NCI-H748 (cell line): ENCODE results near the gene HNF1B.
A peak's percentile ranks its signal among the peaks of the same experiment; 100 is the strongest.

ENCODE experiments used
- DNase-seq: peaks from one replicate; lab custom pipeline; 2025; ENCODE audit not compliant: unreplicated experiment; lab: John Stamatoyannopoulos, UW

The HNF1B gene

DNA sequence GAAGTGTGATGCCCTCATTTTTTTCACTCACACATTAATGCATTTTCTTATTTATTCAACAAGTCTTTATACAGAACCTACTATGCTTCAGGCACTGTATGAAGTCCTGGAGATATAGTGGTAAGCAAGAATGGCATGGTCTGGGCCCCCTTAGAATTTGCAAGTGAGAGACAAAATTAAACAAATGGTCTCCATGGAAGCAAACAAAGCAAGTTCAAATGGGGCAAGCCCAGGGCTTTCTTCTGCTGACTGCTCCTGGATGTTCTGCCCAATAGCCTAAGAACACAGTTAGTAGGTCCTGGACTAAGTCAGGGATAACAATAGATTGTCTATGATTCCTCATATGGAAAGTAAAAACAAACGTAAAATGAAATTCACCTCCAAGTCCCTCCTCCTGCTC, 70.3 kb downstream of the HNF1B start:
- DNase-seq: no peak

- DNase-seq: no peak
Measured at GRCh38 chr17:37673386-37673785, 71.5 kb downstream of the HNF1B start.

GRCh38 chr17:37672548-37673078, 72.2 kb downstream of the HNF1B start:
- DNase-seq: no peak

- DNase-seq: no peak
Measured at GRCh38 chr17:37671824-37672547, 72.9 kb downstream of the HNF1B start.

DNA sequence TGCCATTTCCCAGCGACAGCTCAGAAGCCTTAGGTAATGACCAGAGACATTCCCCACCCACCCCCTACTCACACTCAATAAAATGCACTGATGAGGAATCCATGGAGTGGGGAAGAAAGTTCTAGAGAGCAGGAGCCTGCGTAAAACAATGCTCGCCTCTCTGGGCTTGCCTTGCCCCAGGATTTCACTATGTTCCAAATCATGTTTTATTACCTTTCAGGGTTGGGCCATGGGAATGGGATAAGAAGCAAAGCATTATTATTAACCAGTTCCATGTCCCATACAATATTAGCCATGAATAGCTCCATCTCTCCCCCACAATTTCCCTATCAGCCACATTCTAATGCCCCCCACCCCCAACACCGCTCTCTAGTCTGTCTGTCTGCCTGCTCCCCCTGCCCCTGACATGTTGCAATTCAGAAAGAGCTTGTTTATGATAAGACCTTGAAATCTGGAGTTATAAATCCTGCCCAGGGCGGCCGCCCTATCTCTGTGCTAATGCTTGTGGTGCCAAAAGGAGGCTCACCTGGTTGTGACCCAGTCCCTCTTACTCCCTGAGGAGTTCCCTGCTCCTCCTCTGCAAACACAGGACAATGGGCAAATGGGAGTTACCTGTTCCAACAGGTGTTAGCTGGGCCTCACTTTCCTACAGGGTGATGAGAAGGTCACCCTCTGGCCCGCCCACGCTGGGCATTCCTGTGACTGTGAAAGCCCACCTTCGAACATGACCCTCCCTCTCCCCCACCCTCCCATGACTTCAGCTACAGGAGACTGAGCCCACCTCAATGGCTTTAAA, 73.6 kb downstream of the HNF1B start:
- no peak for DNase-seq

DNA sequence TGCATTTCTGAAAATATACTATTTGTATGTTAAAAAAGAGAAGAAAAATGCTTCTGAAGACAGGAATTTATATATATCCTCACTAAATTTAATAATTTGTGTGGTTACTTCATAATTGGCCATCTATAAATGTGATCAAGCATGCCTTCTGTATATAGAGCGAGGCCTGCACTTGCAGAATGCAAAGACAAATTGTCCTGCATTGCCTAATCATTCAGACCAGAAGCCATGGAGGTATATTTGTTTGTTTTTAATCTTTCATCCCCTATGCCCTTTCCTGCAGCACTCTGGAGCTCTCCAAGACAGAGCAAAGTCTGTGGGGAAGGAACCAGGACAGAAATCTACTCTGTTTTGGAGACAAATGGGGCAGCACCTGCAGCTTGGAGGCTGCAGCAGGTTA, 77.8 kb downstream of the HNF1B start:
- no peak for DNase-seq

GRCh38 chr17:37664214-37664613, 80.6 kb downstream of the HNF1B start:
- DNase-seq: no peak

GRCh38 chr17:37662353-37662752, 82.5 kb downstream of the HNF1B start:
- DNase-seq: no peak

DNA sequence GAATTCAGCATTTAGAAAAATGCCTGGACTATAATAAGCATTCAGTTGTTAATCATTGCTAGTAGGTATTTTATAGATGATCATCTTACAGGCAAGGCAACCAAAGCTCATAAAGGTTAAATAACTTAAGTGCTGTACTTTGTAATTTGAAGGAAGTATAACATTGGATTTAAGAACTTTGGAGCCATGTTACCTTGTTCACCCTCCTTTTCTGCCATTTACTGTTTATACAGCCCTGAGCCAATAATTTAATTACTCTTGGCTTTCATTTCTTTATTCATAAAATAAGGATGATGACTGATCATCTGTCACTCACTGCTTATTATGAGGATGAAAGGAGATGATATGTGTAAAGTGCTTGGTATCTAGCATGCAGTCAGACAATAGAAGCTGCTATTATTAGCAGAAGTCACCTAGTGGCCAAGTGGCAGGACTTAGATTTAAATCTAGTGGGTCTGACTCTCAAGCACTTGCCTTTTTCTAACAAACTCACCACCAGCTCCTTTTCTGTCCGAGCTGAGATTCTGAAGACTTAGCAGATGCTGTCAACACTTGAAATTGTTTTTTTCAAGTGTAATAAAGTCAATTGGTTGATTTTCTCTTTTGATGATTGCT, 83.4 kb downstream of the HNF1B start:
- peak; percentile 8 for DNase-seq

GRCh38 chr17:37659925-37660324, 84.9 kb downstream of the HNF1B start:
- DNase-seq: no peak

GRCh38 chr17:37657202-37657601, 87.7 kb downstream of the HNF1B start:
- no peak for DNase-seq

- DNase-seq: no peak
Measured at GRCh38 chr17:37651849-37652248, 93.0 kb downstream of the HNF1B start.

- peak; percentile 53 for DNase-seq
Measured at GRCh38 chr17:37650419-37651003, 94.3 kb downstream of the HNF1B start.

GRCh38 chr17:37648555-37648954, 96.3 kb downstream of the HNF1B start:
- no peak for DNase-seq

DNA sequence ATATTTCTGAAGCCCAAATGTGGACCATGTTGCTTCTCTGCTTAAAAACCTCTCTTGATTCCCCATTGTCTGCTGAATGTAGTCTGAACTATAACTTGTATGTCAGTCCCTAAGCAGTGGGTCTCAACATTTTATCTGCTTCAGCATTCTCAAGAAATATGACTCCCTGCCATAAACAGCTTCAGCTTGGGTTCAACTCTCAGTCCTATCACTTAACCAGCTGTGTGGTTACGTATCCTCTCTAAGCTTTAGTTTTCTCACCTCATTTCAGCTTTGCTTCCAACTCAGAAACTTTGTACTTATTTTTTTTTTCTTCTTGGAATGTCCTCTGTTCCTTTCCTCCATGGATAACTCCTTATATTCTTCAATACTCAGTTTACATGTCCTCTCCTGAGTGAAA, 97.0 kb downstream of the HNF1B start:
- no peak for DNase-seq

- DNase-seq: peak; percentile 22
Measured at GRCh38 chr17:37643869-37644268, 101.0 kb downstream of the HNF1B start.

GRCh38 chr17:37643118-37643766, 101.6 kb downstream of the HNF1B start, which contains the start of gene DDX52:
TSS of gene DDX52 (minus strand) at chr17:37643446. CDS start at chr17:37643420, 26 bp downstream.
- DNase-seq: peak; percentile 92

DNA sequence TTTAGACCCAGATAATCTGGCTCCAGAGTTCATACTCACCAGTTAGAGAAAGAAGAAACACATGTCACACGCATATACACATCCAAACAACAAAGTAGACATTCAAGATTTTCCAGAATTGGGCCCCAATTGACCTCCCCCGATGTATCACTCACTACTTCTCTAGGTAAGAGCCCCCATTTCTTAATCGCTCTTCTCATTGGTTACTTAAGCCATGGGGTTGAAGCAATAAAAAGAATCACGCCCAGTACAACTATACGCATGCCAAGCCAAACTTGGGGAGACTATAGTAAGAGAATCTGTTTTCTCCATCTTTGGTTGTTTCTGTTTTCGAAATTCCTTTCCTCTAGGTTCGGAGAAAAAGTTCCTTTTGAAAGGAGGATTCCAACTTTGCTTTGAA, 102.2 kb downstream of the HNF1B start:
- peak; percentile 48 for DNase-seq

DNA sequence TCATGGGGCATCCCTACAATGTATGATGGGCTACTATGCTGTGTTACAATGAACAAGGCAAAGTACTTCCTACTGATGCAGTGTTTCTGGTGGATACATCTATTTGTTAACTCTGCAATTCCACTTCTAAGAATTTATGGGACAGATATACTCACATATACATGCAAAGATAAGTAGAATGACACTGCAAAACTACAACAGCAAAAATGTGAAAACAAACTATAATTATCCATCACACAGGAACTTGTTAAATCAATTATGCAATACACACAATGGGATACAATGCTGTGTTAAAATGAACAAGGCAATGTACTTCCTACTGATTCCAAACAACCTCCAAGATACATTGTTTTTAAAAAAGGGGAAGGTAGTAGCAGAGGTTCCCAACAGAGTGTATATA, 104.8 kb downstream of the HNF1B start:
- DNase-seq: no peak

DNA sequence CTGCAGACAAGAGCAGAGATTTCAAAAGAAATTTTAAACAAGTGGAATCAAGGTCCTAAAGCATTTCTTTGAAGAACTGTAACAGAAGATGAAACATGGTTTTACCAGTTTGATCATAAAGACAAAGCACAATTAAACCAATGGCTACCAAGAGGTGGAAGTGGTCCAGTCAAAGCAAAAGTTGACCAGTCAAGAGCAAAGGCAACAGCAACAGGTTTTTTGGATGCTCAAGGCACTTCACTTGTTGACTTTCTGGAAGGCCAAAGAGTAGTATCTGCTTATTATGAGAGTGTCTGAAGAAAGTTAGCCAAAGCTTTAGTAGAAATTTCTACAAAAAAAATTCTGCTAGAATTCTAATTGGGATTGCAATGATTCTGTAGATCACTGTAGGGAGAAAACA, 106.9 kb downstream of the HNF1B start:
- DNase-seq: no peak
